WTC11 (cell line): Measurements from ENCODE around the gene CGB8. TPM values are rescaled to one million over a fixed set of nuclear protein-coding genes. Genes with fewer than 3 reads are reported as not detected.
"Not testable (repeated sequence)": the region's sequence is repeated elsewhere in the genome, so short reads cannot be mapped to it uniquely, and the experiment has no call there.

Experiments used
- ATAC-seq: fragments of 200-7000 bp; cut with Tn5 transposase; 2 replicates; pipeline ENCODE4 v1.10.0; 2021; ENCODE audit warnings: mild to moderate bottlenecking, moderate library complexity
- CTCF ChIA-PET: fragments of 300-600 bp; sonication (Branson Sonifier 250); formaldehyde crosslinking; loops from one replicate; lab custom pipeline; 2021; ENCODE audit warnings: antibody characterized with exemption; lab: Charles Lee
- POLR2A ChIA-PET: fragments of 350-600 bp; sonication (Branson Sonifier 250); formaldehyde crosslinking; loops from one replicate; lab custom pipeline; 2021; ENCODE audit warnings: antibody characterized with exemption; lab: Charles Lee
- DNase-seq: peaks from one replicate; pipeline ENCODE4 v3.0.0; 2021; ENCODE audit warnings: low spot score
- H3K27ac Mint-ChIP-seq: 2 replicates; pipeline ENCODE4 v1.8.0; 2021; ENCODE audit warnings: mixed read lengths
- H3K27me3 Mint-ChIP-seq: 2 replicates; pipeline ENCODE4 v1.8.0; 2021; ENCODE audit warnings: low read depth, mild to moderate bottlenecking, moderate library complexity, mixed read lengths
- H3K36me3 Mint-ChIP-seq: 2 replicates; pipeline ENCODE4 v1.8.0; 2021; ENCODE audit warnings: mixed read lengths
- H3K4me1 Mint-ChIP-seq: 2 replicates; pipeline ENCODE4 v1.8.0; 2022; ENCODE audit warnings: mixed read lengths
- H3K4me3 Mint-ChIP-seq: 2 replicates; pipeline ENCODE4 v1.8.0; 2021; ENCODE audit warnings: mild to moderate bottlenecking, moderate library complexity, mixed read lengths
- H3K9me3 Mint-ChIP-seq: 2 replicates; pipeline ENCODE4 v1.8.0; 2021; ENCODE audit warnings: mixed read lengths
- ATF1 ChIP-seq: sonication (generic); formaldehyde crosslinking; IDR thresholded peaks from 2 replicates; pipeline ENCODE4 v1.8.1; 2023; ENCODE audit warnings: mild to moderate bottlenecking, moderate library complexity, missing genetic modification reagents
- CBFB ChIP-seq: sonication (generic); formaldehyde crosslinking; IDR thresholded peaks from 2 replicates; pipeline ENCODE4 v1.8.1; 2022; ENCODE audit warnings: mild to moderate bottlenecking, low read depth, missing genetic modification reagents
- E2F1 ChIP-seq: sonication (generic); formaldehyde crosslinking; IDR thresholded peaks from 2 replicates; pipeline ENCODE4 v1.8.0; 2022; ENCODE audit warnings: mild to moderate bottlenecking, missing genetic modification reagents
- E2F4 ChIP-seq: sonication (generic); formaldehyde crosslinking; IDR thresholded peaks from 2 replicates; pipeline ENCODE4 v1.8.1; 2022; ENCODE audit warnings: low read depth, mild to moderate bottlenecking, moderate library complexity, missing genetic modification reagents, borderline replicate concordance
- ETV6 ChIP-seq: sonication (generic); formaldehyde crosslinking; IDR thresholded peaks from 2 replicates; pipeline ENCODE4 v1.8.1; 2022; ENCODE audit warnings: mild to moderate bottlenecking, missing genetic modification reagents
- IRF2 ChIP-seq: sonication (generic); formaldehyde crosslinking; IDR thresholded peaks from 2 replicates; pipeline ENCODE4 v1.8.0; 2022; ENCODE audit warnings: low read depth, missing genetic modification reagents, borderline replicate concordance
- MLX ChIP-seq: sonication (generic); formaldehyde crosslinking; IDR thresholded peaks from 2 replicates; pipeline ENCODE4 v1.8.1; 2023; ENCODE audit warnings: mild to moderate bottlenecking, missing genetic modification reagents, moderate library complexity
- MXD4 ChIP-seq: fragments of 250-450 bp; sonication (Bioruptor Pico); IDR thresholded peaks from 2 replicates; pipeline ENCODE4 v1.8.0; 2021; ENCODE audit warnings: mild to moderate bottlenecking, moderate library complexity, borderline replicate concordance
- MYBL2 ChIP-seq: sonication (generic); formaldehyde crosslinking; IDR thresholded peaks from 2 replicates; pipeline ENCODE4 v1.8.1; 2023; ENCODE audit warnings: mild to moderate bottlenecking, moderate library complexity, missing genetic modification reagents
- NFYB ChIP-seq: sonication (generic); formaldehyde crosslinking; conservative IDR thresholded peaks from 2 replicates; pipeline ENCODE4 v1.8.0; 2022; ENCODE audit warnings: low read depth, missing genetic modification reagents
- SMAD4 ChIP-seq: sonication (generic); formaldehyde crosslinking; IDR thresholded peaks from 2 replicates; pipeline ENCODE4 v1.8.0; 2022; ENCODE audit warnings: mild to moderate bottlenecking, missing genetic modification reagents
- SP1 ChIP-seq: sonication (generic); formaldehyde crosslinking; conservative IDR thresholded peaks from 2 replicates; pipeline ENCODE4 v1.8.1; 2022; ENCODE audit warnings: missing genetic modification reagents
- USF1 ChIP-seq: sonication (generic); formaldehyde crosslinking; IDR thresholded peaks from 2 replicates; pipeline ENCODE4 v1.8.0; 2022; ENCODE audit warnings: mild to moderate bottlenecking, missing genetic modification reagents
- ZNF232 ChIP-seq: sonication (generic); formaldehyde crosslinking; IDR thresholded peaks from 2 replicates; pipeline ENCODE4 v1.8.0; 2022; ENCODE audit warnings: mild to moderate bottlenecking, missing genetic modification reagents
- total RNA-seq: library from RNA; stranded (reverse); gene quantifications from 3 replicates; pipeline ENCODE4 v1.2.3, GENCODE V29; 2021

Gene CGB8
- total RNA-seq, 1 experiment from 2014 or later: 0.31 TPM

- CTCF ChIA-PET: interaction anchor here (0.5 to 6.5 kb wide), 17 partner anchors 8 to 459 kb away, joined by 3 to 78 read pairs (median 7); partner anchors contain the start of genes CGB2, CGB7, GYS1 and LIN7B
- Mint-ChIP-seq H3K36me3 (peaks cover 6% of the 10 kb centered on the region), H3K27me3 (peaks cover 48% of the 10 kb centered on the region), H3K4me3 (no peak overlapping the region; the same call in 1 of the 2 replicates), H3K4me1 (peaks cover 23% of the 10 kb centered on the region), H3K9me3 (no peaks in the 10 kb centered on the region), H3K27ac (no peak overlapping the region)
- POLR2A ChIA-PET: no interaction called here
- TF ChIP-seq MXD4: no peak
- TF ChIP-seq NFYB (CRISPR knock-in tag): no peak
- TF ChIP-seq MLX: no peak
- no peak for TF ChIP-seq MYBL2 (CRISPR knock-in tag)
- no peak for TF ChIP-seq CBFB (CRISPR knock-in tag)
- TF ChIP-seq ETV6 (CRISPR knock-in tag): no peak
- TF ChIP-seq E2F1 (CRISPR knock-in tag): no peak
- no peak for TF ChIP-seq ZNF232 (CRISPR knock-in tag)
- TF ChIP-seq ATF1: no peak
- ATAC-seq: peak; percentile 14
- peak; percentile 59 for DNase-seq
These were observed 28.6 kb downstream of the CGB8 start for GRCh38 chr19:49020342-49020741.

- TF ChIP-seq SP1 (CRISPR knock-in tag) (0 out of 2 replicates have a peak, but pooled peaks have one; percentile 18), IRF2 (CRISPR knock-in tag) (no peak), SMAD4 (CRISPR knock-in tag) (peak; percentile 59; the same call in 1 of the 2 replicates), E2F4 (no peak), USF1 (CRISPR knock-in tag) (0 out of 2 replicates have a peak, but pooled peaks have one; percentile 15)
- Mint-ChIP-seq H3K9me3 (no peaks in the 10 kb centered on the region), H3K27me3 (peaks cover 45% of the 10 kb centered on the region), H3K4me3 (peak overlapping the region; percentile 73), H3K4me1 (peaks cover 23% of the 10 kb centered on the region), H3K27ac (no peak overlapping the region; the same call in 1 of the 2 replicates), H3K36me3 (peaks cover 13% of the 10 kb centered on the region)
- POLR2A ChIA-PET: interaction anchor here (0.6 to 1.7 kb wide), 3 partner anchors 26 to 578 kb away, joined by 3 to 6 read pairs (median 6); partner anchors contain the start of genes GYS1 and RUVBL2
- CTCF ChIA-PET: interaction anchor here (0.6 to 6.5 kb wide), 29 partner anchors 9 to 850 kb away, joined by 3 to 78 read pairs (median 4); partner anchors contain the start of genes CGB2, CGB7, GYS1 and LIN7B
- DNase-seq (peak; percentile 91), ATAC-seq (peak; percentile 66)
These were observed 29.5 kb downstream of the CGB8 start for GRCh38 chr19:49019242-49019932.

- Mint-ChIP-seq H3K27me3 (peaks cover 45% of the 10 kb centered on the region), H3K4me3 (peak overlapping the region; percentile 73), H3K4me1 (peaks cover 23% of the 10 kb centered on the region), H3K36me3 (peaks cover 20% of the 10 kb centered on the region)
- not testable (repeated sequence) for ATAC-seq, H3K9me3 Mint-ChIP-seq, DNase-seq, H3K27ac Mint-ChIP-seq
- ChIA-PET CTCF (interaction anchor here (0.6 to 6.5 kb wide), 31 partner anchors 9 to 849 kb away, joined by 3 to 78 read pairs (median 6); partner anchors contain the start of genes CGB2, CGB7, GYS1 and LIN7B), POLR2A (interaction anchor here (1.7 kb wide), 1 partner anchor 26 kb away, joined by 6 read pairs; the partner anchor contains the start of genes GYS1 and RUVBL2)
These were observed 30.3 kb downstream of the CGB8 start for GRCh38 chr19:49018388-49019241.
